Immature natural killer cell (primary cell): ENCODE data around the gene NDUFAF3. TPM values are rescaled to one million over a fixed set of nuclear protein-coding genes. Genes with fewer than 3 reads are reported as not detected.

Experiments used
- DNase-seq, 3 donors: peaks; one replicate each; pipeline ENCODE4 v3.0.0; 2022; ENCODE audit warnings: mixed read lengths in 1 of 3
- H3K27ac Mint-ChIP-seq, 6 donors: one replicate each; pipeline ENCODE4 v1.8.0; 2020; ENCODE audit warnings: mixed read lengths in 6 of 6, mild to moderate bottlenecking in 5 of 6, inconsistent platforms in 4 of 6, moderate library complexity in 3 of 6
- H3K27me3 Mint-ChIP-seq, 3 donors: one replicate each; pipeline ENCODE4 v1.8.0; 2020 to 2021; ENCODE audit warnings: low read depth in 3 of 3, mild to moderate bottlenecking in 3 of 3, mixed read lengths in 3 of 3, moderate library complexity in 3 of 3, inconsistent platforms in 1 of 3
- H3K36me3 Mint-ChIP-seq, 3 donors: one replicate each; pipeline ENCODE4 v1.8.0; 2020; ENCODE audit warnings: mixed read lengths in 3 of 3, inconsistent platforms in 2 of 3, mild to moderate bottlenecking in 2 of 3
- H3K4me1 Mint-ChIP-seq, 2 donors: one replicate each; pipeline ENCODE4 v1.8.0; 2020; ENCODE audit warnings: inconsistent platforms in 2 of 2, mild to moderate bottlenecking in 2 of 2, mixed read lengths in 2 of 2, moderate library complexity in 1 of 2
- H3K4me3 Mint-ChIP-seq, 5 donors: one replicate each; pipeline ENCODE4 v1.8.0; 2020; ENCODE audit warnings: mild to moderate bottlenecking in 5 of 5, mixed read lengths in 5 of 5, inconsistent platforms in 3 of 5, moderate library complexity in 3 of 5
- H3K9me3 Mint-ChIP-seq, 6 donors: one replicate each; pipeline ENCODE4 v1.8.0; 2020; ENCODE audit warnings: mild to moderate bottlenecking in 6 of 6, mixed read lengths in 6 of 6, inconsistent platforms in 4 of 6, moderate library complexity in 3 of 6
- polyA plus RNA-seq, 3 donors: library from polyadenylated mRNA; unstranded; fragments of 300-500 nt; fragmentation: Illumina TruSeq; gene quantifications; one replicate each; pipeline ENCODE4 v1.2.3, GENCODE V29; 2021

The NDUFAF3 gene
- polyA plus RNA-seq, 3 donors from 2014 or later, result 118 to 204 (median 142) TPM

DNA sequence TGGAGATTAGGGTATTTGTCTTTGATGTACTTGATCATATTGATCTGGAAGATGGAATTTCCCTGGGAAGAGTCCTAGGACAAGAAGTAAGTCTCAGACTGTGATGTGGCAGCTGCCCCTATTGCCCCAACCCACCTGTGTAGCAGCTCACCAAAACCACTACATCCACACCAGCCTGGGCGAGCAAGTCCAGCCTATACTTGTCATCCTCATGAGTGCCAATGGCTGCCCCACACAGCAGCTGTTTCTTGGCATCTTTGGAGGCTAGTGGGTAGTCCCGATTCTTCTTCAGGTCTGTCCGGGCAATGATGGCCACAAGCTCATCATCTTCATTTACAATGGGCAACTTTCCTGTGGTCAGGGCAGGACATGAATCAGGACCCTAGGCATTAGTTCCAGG lies 4.6 kb downstream of the NDUFAF3 start:
- H3K36me3 Mint-ChIP-seq, result peaks cover 2 to 16% (median 3%) of the 10 kb centered on the region in 3 donors

DNA sequence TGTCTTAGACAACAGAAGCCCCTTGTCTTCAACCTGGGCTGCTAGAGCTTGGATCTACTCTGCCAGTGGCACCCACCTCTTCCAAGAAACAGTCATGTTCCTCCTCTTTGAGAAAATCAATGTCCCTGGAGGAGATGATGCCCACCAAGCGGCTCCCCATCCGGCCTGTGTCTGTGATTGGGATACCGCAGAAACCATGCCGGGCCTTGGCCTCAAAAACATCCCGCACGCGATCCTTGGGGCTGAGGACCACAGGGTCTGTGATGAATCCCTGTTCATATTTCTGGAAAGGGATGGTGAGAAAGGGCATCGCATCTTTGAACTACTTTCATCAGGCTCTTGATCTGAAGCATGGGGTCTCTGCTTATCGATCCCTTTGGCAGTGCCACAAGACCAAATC lies 5.7 kb downstream of the NDUFAF3 start:
- peak overlapping the region in 5 of 6 donors; percentile 21 to 99 (median 97) for H3K27ac Mint-ChIP-seq
- H3K4me1 Mint-ChIP-seq, result peaks cover 39 to 43% of the 10 kb centered on the region in 2 donors
- H3K27me3 Mint-ChIP-seq, result peaks cover 7 to 15% (median 13%) of the 10 kb centered on the region in 3 donors
- no peaks in the 10 kb centered on the region for H3K9me3 Mint-ChIP-seq
- peaks cover 4 to 26% (median 10%) of the 10 kb centered on the region in 3 donors for H3K36me3 Mint-ChIP-seq
- H3K4me3 Mint-ChIP-seq, result no peak overlapping the region
- DNase-seq, result no peak

More for the DNA sequence above, 4.6 kb downstream of the NDUFAF3 start:
- no peak for DNase-seq
- Mint-ChIP-seq H3K4me3 (no peak overlapping the region), H3K27me3 (peaks cover 7 to 17% (median 13%) of the 10 kb centered on the region in 3 donors), H3K4me1 (peaks cover 43 to 47% of the 10 kb centered on the region in 2 donors), H3K9me3 (no peaks in the 10 kb centered on the region), H3K27ac (peak overlapping the region in 4 of 6 donors; percentile 12 to 79 (median 50))

DNA sequence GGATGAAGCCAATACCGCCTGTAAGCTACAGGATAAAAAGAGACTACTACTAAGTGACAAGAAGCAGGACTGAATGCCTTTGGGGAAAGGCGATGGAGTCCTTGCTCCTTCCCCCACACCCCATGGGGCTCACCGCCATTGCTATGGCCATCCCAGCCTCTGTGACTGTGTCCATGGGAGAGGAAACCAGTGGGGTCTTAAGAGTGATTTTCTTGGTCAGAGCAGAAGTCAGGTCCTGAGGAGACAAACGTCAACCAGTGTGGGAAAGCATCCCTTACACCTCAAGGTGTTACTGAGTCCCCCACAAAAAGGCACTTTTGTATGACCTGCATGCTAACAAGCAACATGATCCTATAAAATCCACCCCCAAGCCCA lies 6.4 kb downstream of the NDUFAF3 start:
- H3K4me3 Mint-ChIP-seq, result peak overlapping the region; percentile 84 to 94 (median 92)
- no peaks in the 10 kb centered on the region for H3K9me3 Mint-ChIP-seq
- H3K4me1 Mint-ChIP-seq, result peaks cover 33 to 36% of the 10 kb centered on the region in 2 donors
- no peak for DNase-seq
- H3K27me3 Mint-ChIP-seq, result peaks cover 5 to 14% (median 13%) of the 10 kb centered on the region in 3 donors
- peaks cover 4 to 27% (median 10%) of the 10 kb centered on the region in 3 donors for H3K36me3 Mint-ChIP-seq
- peak overlapping the region; percentile 91 to 99 (median 98) for H3K27ac Mint-ChIP-seq

DNA sequence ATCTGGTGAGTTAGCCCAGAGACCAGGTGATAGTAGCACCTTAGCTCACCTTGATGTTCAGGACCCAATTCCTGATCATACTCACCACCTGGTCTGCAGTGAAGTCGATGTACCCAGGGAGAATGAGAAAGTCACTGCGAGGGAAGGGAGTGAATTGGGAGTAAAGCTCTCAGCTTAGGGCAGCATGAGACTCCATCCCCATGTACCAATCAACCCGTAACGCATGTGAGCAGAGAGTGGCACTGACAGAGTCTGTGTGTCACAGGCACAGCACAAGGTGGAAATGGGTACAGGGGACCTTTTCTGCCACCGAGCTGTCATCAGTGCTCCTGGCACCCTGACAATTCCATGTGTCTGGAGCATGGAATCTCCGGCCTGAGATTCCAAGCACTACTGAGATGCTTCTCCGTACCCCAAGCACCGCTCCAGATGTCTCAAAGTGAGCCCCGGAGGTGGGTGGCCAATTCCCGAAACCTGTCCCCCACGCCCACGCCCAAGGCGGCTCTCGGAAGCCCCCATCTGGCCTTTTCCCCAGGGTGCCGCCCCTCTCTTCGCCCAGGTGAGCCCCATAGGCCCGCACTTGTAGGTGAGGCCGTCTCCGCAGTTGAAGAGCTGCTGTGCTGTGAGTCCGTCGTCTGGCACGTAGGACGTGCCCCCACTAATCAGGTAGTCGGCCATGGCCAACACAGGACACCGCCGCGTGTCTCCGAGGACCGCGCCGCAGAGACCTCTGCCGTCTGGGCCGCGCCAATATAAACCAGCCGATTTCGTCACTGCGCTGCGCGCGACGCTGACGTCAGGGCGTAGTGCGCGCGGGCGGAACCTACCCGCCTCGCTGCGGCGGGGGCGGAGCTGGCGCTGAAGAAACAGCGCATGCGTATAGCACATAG lies 7.0 kb downstream of the NDUFAF3 start, which contains the start of gene IMPDH2:
Gene IMPDH2, minus strand, starts transcription at position 726 of the 890 bp plus-strand sequence. Its CDS starts 48 bp downstream, at position 678.
- H3K27me3 Mint-ChIP-seq, result peaks cover 5 to 11% (median 11%) of the 10 kb centered on the region in 3 donors
- no peaks in the 10 kb centered on the region for H3K9me3 Mint-ChIP-seq
- peak within 1 kb of the TSS; percentile 84 to 94 (median 92) for H3K4me3 Mint-ChIP-seq
- peaks cover 29 to 35% of the 10 kb centered on the region in 2 donors for H3K4me1 Mint-ChIP-seq
- peak; percentile 94 to 95 (median 95) for DNase-seq
- peak within 1 kb of the TSS; percentile 91 to 99 (median 98) for H3K27ac Mint-ChIP-seq
- peaks cover 4 to 25% (median 10%) of the 10 kb centered on the region in 3 donors for H3K36me3 Mint-ChIP-seq

DNA sequence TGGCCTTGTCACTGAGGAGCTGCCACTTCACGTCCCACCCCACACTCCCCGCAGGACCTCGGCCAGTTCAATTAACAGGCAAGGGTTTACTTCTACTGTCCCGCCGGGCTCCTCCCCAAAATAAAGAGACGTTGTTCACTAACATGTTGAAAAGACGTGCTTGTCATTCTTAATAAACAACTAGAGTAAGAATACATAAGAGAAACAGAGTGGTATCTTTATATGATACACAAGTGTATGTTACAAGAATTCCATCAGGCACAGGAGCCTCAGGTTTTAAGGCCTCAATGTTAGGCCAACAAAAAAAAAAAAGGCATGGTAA lies 7.6 kb downstream of the NDUFAF3 start:
- DNase-seq, result no peak
- peaks cover 5 to 11% (median 11%) of the 10 kb centered on the region in 3 donors for H3K27me3 Mint-ChIP-seq
- H3K36me3 Mint-ChIP-seq, result peaks cover 4 to 21% (median 10%) of the 10 kb centered on the region in 3 donors
- H3K9me3 Mint-ChIP-seq, result no peaks in the 10 kb centered on the region
- H3K4me3 Mint-ChIP-seq, result peak overlapping the region; percentile 84 to 94 (median 92)
- peak overlapping the region; percentile 91 to 99 (median 98) for H3K27ac Mint-ChIP-seq
- peaks cover 25 to 35% of the 10 kb centered on the region in 2 donors for H3K4me1 Mint-ChIP-seq

DNA sequence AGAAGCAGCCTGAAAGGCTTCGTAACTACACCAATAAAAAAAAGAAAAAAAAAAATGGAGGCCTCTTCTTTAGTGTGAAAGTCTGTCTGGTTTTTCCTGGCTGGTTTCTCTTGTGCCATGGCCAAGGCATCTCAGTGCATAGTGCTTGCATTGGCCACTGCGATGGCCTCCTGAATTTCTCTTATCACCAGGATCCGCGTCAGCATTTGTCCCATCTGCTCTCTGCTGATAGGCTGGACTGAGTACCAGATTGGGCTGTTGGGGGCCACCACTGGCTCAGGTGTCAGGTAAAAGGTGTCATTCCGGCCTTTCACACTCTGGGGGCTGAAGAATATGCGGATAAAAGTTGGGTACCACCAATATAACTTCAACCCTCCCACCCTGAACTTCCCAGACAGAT lies 8.4 kb downstream of the NDUFAF3 start:
- Mint-ChIP-seq H3K4me1 (peaks cover 25 to 35% of the 10 kb centered on the region in 2 donors), H3K27me3 (peaks cover 5 to 11% (median 11%) of the 10 kb centered on the region in 3 donors), H3K9me3 (no peaks in the 10 kb centered on the region), H3K4me3 (no peak overlapping the region), H3K27ac (peak overlapping the region; percentile 59 to 99 (median 92)), H3K36me3 (peaks cover 10 to 28% (median 10%) of the 10 kb centered on the region in 3 donors)
- DNase-seq, result no peak

DNA sequence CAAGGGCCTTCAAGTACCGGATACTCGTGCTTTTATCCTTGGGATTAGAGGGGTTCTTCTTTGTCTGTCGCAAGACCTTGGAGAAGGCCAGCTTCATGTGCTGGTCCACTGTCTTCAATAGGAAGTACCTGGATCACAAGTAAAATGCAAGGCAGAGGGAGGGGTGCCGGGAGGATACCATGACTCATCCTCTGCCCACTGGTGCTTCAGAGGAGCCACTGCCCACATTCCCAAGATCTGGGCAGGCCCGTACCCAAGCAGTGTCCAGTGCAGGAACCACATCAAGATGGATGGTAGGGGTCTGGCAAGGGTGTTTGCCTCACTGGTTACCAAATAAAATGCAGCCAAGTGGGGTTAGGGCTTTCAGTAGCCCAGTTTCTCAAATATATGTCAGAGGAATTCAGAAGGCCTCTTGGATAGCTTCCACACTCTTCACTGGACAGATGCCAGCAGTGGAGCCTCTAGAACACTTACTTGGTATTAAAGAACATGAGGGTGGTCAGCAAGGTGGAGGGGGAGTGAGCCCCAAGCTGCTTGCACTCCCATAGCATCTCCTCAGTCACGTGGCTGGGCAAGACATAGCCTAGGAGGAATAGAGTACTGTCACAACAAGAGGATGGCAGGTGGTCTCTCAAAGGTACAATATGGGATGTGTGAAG lies 10.9 kb downstream of the NDUFAF3 start:
- Mint-ChIP-seq H3K27ac (peak overlapping the region in 1 of 6 donors; percentile 23), H3K4me3 (no peak overlapping the region), H3K4me1 (peaks cover 21% of the 10 kb centered on the region in 2 donors), H3K36me3 (peaks cover 13 to 27% (median 14%) of the 10 kb centered on the region in 3 donors), H3K27me3 (peaks cover 5 to 13% (median 11%) of the 10 kb centered on the region in 3 donors), H3K9me3 (no peaks in the 10 kb centered on the region)
- no peak for DNase-seq

DNA sequence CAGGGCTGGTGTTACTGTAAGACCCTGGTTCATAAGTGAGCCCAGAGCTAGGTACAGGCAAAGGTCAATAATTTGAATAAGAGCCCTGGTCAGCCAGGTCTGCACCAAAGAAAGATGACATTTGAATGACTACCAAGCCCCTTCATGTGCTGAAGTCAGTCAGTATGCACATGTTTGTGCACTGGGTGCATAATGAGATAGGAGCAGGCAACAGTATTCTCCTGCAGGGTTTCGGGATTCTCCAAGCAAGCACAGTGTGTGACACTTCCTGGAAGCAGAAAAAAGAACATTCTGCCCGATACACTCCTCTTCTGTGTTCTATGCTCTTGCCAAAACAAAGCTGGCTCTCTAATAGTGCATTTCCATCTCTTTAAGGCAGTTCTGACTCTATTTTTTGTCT lies 12.7 kb downstream of the NDUFAF3 start:
- H3K36me3 Mint-ChIP-seq, result peaks cover 13 to 27% (median 14%) of the 10 kb centered on the region in 3 donors
- peaks cover 0 to 4% (median 3%) of the 10 kb centered on the region in 3 donors for H3K27me3 Mint-ChIP-seq
- DNase-seq, result no peak
- H3K9me3 Mint-ChIP-seq, result no peaks in the 10 kb centered on the region
- peaks cover 3 to 4% of the 10 kb centered on the region in 2 donors for H3K4me1 Mint-ChIP-seq
- H3K27ac Mint-ChIP-seq, result peak overlapping the region in 1 of 6 donors; percentile 69
- H3K4me3 Mint-ChIP-seq, result no peak overlapping the region

DNA sequence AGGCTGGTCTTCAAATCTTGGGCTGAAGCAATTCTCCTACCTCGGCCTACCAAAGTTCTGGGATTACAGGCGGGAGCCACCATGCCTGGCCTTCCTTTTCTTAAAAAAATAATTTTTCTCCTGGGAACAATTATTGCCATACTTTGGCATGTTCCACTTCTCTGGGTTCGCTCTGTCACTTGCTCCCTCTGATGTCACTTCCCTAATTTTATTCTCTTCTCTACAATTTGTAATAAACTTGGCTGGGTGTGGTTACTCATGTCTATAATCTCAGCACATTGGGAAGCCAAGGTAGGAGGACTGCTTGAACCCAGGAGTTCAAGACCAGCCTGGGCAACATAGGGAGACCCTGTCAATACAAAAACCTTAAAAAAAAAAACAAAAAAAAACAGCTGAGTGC lies 13.4 kb downstream of the NDUFAF3 start:
- DNase-seq, result no peak
- peaks cover 0 to 3% (median 0%) of the 10 kb centered on the region in 3 donors for H3K27me3 Mint-ChIP-seq
- H3K9me3 Mint-ChIP-seq, result no peaks in the 10 kb centered on the region
- no peak overlapping the region for H3K4me3 Mint-ChIP-seq
- no peak overlapping the region for H3K27ac Mint-ChIP-seq
- H3K4me1 Mint-ChIP-seq, result no peaks in the 10 kb centered on the region
- peaks cover 13 to 31% (median 14%) of the 10 kb centered on the region in 3 donors for H3K36me3 Mint-ChIP-seq

DNA sequence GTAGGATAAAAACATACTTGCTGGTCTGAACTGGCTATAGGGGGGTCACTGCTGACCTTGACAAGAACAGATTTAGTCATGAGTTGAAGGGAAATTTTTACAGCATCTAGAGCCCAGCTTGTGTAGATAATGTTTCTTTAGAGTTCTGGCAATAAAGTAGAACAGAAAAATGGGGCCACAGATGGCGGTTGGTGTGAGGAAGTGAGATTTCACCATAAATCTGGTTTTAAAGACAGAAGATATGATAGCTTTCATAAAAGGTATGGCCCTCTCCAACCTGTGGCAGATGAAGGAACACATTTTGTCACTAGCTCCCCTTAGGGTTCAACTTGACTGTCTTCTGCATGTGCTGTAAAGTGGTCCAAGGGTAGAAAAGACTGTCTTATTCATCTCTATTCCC lies 31.6 kb downstream of the NDUFAF3 start:
- H3K4me3 Mint-ChIP-seq, result no peak overlapping the region
- H3K36me3 Mint-ChIP-seq, result peaks cover 11 to 28% (median 12%) of the 10 kb centered on the region in 3 donors
- no peak overlapping the region for H3K27ac Mint-ChIP-seq
- H3K9me3 Mint-ChIP-seq, result no peaks in the 10 kb centered on the region
- DNase-seq, result no peak
- H3K27me3 Mint-ChIP-seq, result peaks cover 0 to 2% (median 2%) of the 10 kb centered on the region in 3 donors
- H3K4me1 Mint-ChIP-seq, result peaks cover 6 to 16% of the 10 kb centered on the region in 2 donors

DNA sequence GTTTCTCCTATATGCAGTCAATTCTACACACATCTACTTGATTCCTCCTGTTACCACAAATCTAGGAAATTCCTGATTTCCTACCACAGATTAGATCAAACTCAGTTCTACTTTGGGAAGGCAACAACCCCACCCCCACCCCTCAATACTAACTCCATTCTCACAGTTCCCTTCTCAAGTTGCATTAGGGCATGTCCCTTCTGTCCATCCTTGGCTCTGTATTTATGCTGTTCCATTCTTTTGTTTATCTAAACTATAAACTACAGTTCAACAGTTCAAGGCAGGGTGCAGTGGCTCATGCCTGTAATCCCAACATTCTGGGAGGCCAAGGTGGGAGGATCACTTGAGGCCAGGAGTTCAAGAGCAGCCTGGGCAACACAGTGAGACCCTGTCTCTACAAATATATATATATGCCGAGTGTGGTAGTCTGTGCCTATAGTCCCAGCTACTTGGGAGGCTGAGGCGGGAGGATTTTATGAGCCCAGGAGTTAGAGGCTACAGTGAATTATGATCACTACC lies 32.5 kb downstream of the NDUFAF3 start:
- H3K4me3 Mint-ChIP-seq, result no peak overlapping the region
- peaks cover 6 to 16% of the 10 kb centered on the region in 2 donors for H3K4me1 Mint-ChIP-seq
- no peak for DNase-seq
- peaks cover 11 to 28% (median 12%) of the 10 kb centered on the region in 3 donors for H3K36me3 Mint-ChIP-seq
- H3K27ac Mint-ChIP-seq, result peak overlapping the region in 3 of 6 donors; percentile 14 to 51 (median 51)
- H3K9me3 Mint-ChIP-seq, result no peaks in the 10 kb centered on the region
- H3K27me3 Mint-ChIP-seq, result peaks cover 0 to 2% (median 2%) of the 10 kb centered on the region in 3 donors

DNA sequence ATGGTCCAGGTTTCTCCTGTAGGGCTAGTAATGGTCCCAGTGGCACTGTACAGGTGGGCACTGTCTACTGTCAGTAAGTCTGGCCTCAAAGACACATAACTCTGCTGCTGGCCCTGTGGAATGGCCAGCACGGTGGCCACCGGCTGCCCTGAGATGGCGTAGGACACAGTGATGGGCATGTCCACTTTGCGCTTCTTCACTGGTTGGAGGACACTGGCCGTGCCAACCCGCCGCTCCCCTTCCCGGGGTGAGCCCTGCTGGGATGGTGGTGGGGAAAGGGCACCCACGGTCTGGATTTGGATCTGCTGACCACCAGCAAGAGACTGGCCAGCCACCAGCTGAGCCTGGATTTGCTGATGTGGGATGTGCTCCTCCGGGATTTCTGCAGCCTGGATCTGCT lies 35.3 kb downstream of the NDUFAF3 start:
- H3K27ac Mint-ChIP-seq, result no peak overlapping the region

DNA sequence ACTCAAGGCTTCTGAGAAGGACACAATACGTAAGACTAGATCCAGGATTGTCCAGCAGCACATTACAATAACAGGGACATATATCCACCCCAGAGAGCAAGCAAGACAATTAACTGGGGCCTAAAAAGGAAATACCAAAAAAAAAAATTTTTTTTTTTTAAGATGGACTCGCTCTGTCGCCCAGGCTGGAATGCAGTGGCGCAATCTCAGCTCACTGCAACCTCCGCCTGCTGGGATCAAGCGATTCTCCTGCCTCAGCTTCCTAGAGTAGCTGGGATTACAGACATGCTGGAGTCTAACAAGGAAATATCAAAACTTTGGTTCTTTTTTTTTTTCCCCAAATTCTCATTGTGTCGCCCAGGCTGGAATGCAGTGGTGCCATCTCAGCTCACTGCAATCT lies 36.1 kb downstream of the NDUFAF3 start:
- Mint-ChIP-seq H3K9me3 (no peaks in the 10 kb centered on the region), H3K27me3 (peaks cover 0 to 2% (median 0%) of the 10 kb centered on the region in 3 donors), H3K36me3 (peaks cover 4 to 23% (median 6%) of the 10 kb centered on the region in 3 donors), H3K4me3 (no peak overlapping the region), H3K4me1 (no peaks in the 10 kb centered on the region), H3K27ac (peak overlapping the region in 1 of 6 donors; percentile 45)
- DNase-seq, result no peak

More for the DNA sequence above, 35.3 kb downstream of the NDUFAF3 start:
- peaks cover 0 to under 1% of the 10 kb centered on the region in 2 donors for H3K4me1 Mint-ChIP-seq
- H3K4me3 Mint-ChIP-seq, result no peak overlapping the region
- no peaks in the 10 kb centered on the region for H3K9me3 Mint-ChIP-seq
- H3K27me3 Mint-ChIP-seq, result peaks cover 0 to 2% (median 0%) of the 10 kb centered on the region in 3 donors
- peaks cover 6 to 26% (median 7%) of the 10 kb centered on the region in 3 donors for H3K36me3 Mint-ChIP-seq
- DNase-seq, result no peak
